Activated CD4-positive, alpha-beta T cell treated with anti-CD3 and anti-CD28 coated beads, Interleukin-10, Interleukin-2, amounts not matched to agents 100 ng/mL and 50 ng/mL, durations not matched to agents 16 hours and 8 hours (primary cell): ENCODE data around the gene PKNOX1.
"Not testable (repeated sequence)": the region's sequence is repeated elsewhere in the genome, so short reads cannot be mapped to it uniquely, and the experiment has no call there.

ENCODE experiments used
- DNase-seq: peaks from one replicate; pipeline ENCODE4 v3.0.0-alpha.2; 2020

PKNOX1 gene

DNA sequence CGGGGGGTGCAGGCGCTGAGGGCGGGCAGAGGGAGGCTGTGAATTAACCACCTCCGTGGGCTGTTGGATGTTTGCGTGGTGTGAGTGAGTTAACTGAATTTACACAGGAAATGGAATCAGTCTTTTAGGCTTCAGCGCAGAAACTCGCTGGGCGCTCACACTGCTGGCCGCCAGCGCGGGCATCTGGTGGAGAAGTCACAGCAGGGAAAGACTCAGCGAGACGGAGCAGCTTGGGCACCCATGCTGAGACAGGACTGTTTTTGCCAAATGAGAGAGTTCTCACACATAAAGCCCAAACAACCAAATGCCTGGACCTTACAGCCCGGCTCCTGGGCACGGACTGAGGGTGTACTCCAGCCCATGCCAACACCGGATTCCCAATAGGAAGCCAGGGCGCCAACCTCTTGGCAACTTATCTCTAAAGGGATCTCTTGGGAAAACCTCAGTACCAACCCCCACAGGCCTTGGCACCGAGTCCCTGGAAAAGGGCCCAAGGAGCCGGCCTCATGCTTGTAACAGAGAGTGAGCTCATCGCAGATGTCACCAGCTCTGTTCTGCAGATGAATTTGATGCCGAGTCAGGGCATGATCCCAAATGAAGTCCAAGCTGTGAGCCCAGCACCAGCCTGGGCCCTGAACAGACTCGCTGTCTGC lies 90.0 kb downstream of the PKNOX1 start:
- DNase-seq, result not testable (repeated sequence)

DNA sequence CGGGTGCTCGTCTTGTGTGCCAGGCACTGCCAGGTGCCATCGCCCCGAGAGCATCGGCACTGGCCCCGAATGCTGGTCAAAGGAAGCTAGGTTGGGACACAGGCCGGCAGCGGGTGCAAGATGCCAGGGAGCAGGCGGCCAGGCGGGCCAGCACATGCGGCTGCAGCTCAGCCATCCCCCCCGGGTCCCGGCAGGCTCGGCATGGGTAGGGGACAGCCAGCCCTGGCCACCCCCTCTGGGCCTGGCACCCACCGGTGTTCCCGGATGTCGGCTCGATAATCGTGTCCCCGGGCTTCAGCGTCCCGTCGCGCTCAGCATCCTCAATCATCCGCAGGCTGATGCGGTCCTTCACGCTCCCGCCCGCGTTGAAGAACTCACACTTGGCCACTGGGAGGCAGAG lies 91.6 kb downstream of the PKNOX1 start:
- not testable (repeated sequence) for DNase-seq

DNA sequence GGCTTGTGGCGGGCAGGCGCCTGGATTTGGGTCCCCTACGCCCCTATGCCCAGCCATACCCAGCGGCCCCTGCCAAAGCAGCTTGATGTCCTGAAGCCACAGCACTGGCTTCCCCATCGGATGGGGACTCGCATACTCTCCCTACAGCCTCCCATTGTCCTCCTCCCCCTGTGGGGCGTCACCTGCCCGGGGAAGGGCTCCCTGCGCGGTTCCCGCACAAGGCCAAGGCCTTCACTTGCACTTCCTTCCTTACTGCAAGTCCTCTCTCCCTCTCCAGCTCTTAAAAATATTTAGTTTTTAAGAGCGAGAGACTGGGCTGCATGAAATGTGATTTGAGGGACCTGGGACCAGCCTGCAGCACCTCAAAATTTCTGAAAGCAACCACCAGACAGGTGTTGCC lies 92.3 kb downstream of the PKNOX1 start:
- DNase-seq, result not testable (repeated sequence)

DNA sequence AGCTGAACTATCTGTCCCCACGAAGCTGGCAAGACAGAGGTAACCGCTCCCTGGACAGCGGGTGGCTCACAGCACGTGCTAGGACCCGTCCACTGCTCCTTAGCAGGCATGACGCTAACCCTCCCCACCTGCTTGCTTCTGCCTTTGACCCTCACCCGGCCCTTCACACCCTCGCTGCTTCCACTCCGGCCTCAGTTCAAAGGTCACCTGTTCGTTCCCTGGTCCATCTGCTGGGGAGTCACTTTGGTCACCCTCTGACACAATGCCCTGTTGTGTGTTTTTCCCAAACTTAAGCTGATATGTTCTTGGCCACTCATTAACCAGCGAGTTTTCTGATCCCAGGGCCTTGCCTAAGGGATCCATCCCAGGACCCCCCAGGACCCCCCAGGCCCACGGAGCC lies 93.7 kb downstream of the PKNOX1 start:
- DNase-seq, result not testable (repeated sequence)

DNA sequence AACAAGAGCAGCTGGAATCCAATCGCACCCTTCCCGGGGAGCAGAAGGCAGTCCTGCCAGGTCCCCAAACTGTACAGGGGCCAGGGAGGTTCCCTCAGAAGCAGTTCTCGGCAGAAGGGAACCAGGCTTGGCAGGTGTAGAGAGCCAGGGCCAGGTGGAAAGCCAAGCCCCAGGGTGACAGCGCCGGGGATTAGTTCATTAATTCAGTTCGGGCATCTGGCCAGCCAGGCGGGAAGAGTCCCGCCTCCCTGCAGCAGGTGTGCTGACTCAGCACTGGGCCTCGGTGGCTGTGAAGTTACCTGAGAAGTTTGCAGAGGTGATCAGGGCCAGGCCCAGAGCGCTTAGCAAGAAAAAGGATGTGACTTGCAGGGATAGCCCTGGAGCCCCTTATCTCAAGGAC lies 95.3 kb downstream of the PKNOX1 start:
- DNase-seq, result not testable (repeated sequence)

DNA sequence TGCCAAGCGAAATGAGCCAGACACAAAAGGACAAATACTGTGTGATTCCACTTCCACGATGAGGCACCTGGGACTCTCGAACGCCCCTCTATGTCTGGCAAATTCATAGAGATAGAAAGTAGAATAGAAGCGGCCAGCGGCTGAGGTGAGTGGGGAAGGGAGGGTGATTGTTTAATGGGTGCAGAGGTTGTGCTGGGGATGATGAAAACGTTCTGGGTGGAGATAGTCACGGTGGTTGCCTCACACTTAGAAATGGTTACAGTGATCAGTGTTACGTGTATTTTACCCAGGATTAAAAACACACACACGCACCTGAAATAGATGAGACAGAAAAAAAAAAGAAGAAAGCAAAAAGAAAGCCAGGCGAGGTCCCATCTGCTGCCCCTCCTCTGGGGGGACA lies 98.4 kb downstream of the PKNOX1 start:
- DNase-seq, result not testable (repeated sequence)

DNA sequence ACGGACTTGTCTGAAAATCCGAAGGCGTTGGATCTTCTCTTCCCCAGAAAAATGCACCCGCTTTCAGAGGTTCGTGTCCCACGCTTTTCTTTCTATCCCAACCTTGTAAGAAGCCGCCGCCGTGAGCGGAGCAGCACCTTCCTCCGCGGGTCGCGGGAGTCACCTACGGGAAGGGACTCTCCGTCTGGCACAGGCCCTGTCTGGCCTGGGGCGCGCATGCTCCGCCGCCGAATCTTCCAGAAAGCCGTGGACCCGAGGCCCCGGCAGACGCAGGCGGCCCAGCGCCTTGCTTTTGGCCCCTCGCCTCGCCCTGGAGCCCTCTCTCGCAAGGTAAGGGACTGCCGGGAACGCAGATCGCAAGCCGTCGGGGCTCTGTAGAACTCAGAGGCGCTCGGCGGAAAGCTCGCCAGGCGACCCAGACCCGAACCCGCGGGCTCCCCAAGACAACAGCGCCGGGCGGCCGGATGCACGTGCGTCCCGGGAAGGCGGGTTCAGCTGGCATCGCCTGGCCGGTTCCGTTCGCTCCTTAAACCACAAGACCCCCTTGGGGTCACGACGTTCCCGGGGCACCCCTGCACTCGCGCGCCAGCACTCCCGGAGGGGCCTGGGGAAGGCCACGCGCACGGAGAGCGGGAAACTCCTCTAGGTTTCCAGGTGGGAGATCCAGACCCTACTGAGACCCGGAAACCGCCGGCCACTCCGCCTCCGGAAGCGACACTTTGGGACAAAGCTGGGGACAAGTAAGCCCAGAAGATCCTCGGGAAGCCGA lies 100.2 kb downstream of the PKNOX1 start:
- not testable (repeated sequence) for DNase-seq

DNA sequence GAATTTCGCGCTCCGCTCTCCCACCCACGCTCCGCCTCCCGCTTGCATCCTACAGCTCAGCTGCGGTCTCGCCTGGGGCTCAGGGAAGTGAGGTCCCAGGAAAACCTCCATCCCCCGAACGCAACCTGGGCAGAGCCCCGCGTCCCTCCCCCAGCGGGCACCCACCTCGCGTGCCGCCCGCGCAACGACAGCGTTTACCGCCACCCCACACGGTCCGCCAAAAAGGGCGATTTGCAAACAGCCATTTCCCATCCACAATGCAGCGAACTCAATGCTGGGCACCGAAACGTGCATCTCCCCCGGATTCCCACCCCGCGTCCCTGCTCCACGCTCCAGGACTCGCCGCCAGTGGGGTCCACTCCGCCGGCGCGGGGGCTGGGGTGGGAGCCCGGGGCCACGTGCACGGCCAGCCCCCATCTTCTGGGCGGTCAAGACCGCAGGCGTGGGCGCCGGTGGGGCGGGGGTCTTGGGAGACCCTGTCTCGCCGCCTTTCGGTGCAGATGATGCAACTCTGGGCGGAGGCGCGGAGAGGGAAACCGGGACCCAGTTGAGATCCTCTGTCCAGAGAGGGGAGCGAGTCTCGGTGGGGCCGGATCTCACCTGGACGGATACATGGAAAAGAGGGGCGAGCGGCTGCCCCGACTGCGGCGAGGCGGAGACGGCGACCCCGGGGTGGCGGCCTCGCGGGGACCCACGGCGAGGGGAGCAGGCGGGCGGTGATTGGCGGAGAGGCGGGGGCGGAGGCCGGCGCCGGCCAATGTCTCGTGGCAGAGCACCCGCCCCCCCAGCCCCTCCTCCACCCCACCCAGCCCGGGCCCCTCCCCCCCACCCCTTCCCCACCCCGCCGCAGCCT lies 101.0 kb downstream of the PKNOX1 start, which contains the start of gene CBS:
Gene CBS, minus strand, starts transcription at position 666 of the 853 bp plus-strand sequence. CDS start 3,642 bp downstream, outside the sequence.
- not testable (repeated sequence) for DNase-seq

DNA sequence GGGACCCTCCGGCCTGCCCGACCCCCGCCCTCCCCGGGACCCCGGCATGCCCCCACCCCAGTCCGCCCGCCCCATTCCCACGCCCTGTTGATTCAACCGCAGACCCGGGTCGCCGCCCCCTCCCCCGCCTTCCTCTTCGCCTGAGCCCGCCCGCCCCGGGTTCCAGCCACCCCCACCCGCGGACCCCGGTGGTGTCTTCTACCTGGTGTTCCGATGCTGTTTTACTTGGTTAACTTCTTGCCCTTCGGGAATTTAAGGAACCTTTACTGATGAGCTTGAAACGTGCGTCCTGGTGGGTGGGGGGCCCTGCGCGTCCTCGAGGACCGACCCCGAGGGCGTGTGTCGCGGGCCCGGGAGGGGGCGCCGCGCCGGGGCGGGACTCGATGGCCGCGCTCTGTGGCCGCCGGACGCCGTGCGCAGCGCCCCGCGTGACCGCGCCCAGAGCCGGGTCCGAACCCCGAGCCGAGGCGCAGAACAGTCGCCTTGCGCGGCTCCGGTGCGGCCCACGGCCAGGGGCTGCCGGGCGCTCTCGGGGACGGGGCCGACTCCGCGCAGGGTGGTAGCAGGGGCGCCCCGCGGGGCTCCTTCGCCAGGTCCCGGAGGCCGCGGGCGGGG lies 101.8 kb downstream of the PKNOX1 start:
- DNase-seq, result not testable (repeated sequence)

DNA sequence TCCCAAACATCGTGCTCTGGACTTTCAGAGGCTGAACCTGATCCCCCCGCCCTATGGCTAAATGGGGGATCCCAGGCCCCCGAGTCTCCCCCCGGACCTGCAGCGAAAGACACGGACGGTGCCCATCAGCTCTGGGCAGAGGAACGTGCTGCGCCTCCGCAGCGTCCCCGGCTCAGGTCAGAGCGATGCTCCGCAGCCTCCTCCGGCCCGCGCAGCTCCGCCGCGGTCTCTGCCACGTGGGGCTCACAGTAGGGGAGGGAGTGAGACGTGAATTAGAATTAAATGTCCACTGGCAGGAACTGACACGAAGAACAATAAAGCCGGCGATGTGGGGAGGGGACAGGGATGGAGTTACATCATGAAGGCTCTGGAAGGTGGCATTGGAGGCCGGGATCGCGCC lies 102.3 kb downstream of the PKNOX1 start:
- DNase-seq, result not testable (repeated sequence)

DNA sequence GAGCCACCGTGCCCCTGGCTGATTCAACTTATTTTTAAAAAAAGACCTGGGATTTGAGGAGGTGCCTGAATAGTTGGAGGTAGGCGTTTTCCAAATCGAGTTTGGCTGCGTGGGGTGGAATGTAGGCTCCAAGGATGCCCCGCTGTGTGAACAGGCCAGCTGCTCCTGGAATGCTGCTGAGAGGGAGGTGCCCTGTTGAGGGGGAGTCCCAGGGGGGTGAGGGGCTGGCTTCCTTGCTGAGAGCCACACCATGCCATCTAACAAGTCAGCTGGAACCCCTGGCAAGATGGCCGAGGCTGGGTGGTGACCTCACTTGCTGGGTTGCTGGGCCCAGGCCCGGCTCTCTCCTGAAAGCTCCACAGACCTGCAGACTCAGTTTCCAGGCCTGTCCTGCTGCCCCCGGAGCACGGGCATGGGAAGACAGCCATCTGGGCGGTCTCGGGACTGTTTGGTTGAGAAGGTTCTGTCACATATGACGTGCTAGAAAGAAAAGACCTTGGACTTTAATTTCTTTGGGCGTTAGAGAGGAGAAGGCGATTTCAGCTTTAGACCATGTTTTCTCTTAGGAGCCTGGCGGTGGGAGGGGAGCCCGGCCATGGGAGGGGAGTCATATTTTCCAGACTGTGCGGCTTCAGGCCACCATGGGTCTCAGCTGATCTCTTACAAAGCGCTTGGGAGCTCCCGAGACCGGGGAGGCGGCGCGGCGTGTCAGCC lies 108.4 kb downstream of the PKNOX1 start:
- DNase-seq, result not testable (repeated sequence)
